Keratinocyte (primary cell): Measurements from ENCODE around the gene CLEC3B. TPM values are rescaled to one million over a fixed set of nuclear protein-coding genes. Genes with fewer than 3 reads are reported as not detected.
"Not testable (repeated sequence)": the region's sequence is repeated elsewhere in the genome, so short reads cannot be mapped to it uniquely, and the experiment has no call there.

Experiments used
- DNase-seq: peaks from one replicate; pipeline ENCODE4 v3.0.0-alpha.2; 2011; ENCODE audit warnings: low read depth, missing footprints, low spot score
- FAIRE-seq: peaks from 2 replicates; lab custom pipeline; 2011; peaks lifted over from hg19 to GRCh38; lab: Jason Lieb, UNC
- H2AFZ ChIP-seq: 2 replicates; pipeline ENCODE4 v1.6.0; 2012; ENCODE audit warnings: low read length, control low read depth, inconsistent platforms; ENCODE audit not compliant: control insufficient read depth
- H3K27ac ChIP-seq: 2 replicates; pipeline ENCODE4 v1.5.1; 2011; ENCODE audit warnings: low read length; ENCODE audit not compliant: control insufficient read depth, insufficient read depth
- H3K27me3 ChIP-seq: 3 replicates; pipeline ENCODE4 v1.6.0; 2011; ENCODE audit warnings: low read length; ENCODE audit not compliant: control insufficient read depth, insufficient read depth; ENCODE audit errors: extremely low read depth
- H3K36me3 ChIP-seq, 2 experiments: 2 replicates in 1 of 2; 3 replicates in 1 of 2; pipeline ENCODE4 v1.5.1; 2011; ENCODE audit warnings: low read length in 2 of 2, mild to moderate bottlenecking in 1 of 2; ENCODE audit not compliant: control insufficient read depth in 2 of 2, insufficient read depth in 2 of 2; ENCODE audit errors: extremely low read depth in 1 of 2
- H3K4me1 ChIP-seq: 3 replicates; pipeline ENCODE4 v1.5.1; 2011; ENCODE audit warnings: low read length; ENCODE audit not compliant: control insufficient read depth, insufficient read depth; ENCODE audit errors: extremely low read depth
- H3K4me2 ChIP-seq: 3 replicates; pipeline ENCODE4 v1.6.0; 2011; ENCODE audit warnings: low read depth, low read length; ENCODE audit not compliant: control insufficient read depth, insufficient read depth; ENCODE audit errors: extremely low read depth
- H3K4me3 ChIP-seq, 3 experiments: fragments of 200-600 bp in 1 of 3; sonication (generic) in 1 of 3; 2 replicates in 2 of 3; 3 replicates in 1 of 3; pipeline ENCODE4 v1.5.1; 2011 to 2016; ENCODE audit warnings: low read length in 3 of 3, mild to moderate bottlenecking in 3 of 3, control low read depth in 2 of 3, inconsistent platforms in 1 of 3, low read depth in 1 of 3, mixed read lengths in 1 of 3, mixed run types in 1 of 3, moderate library complexity in 1 of 3; ENCODE audit not compliant: control insufficient read depth in 2 of 3, insufficient read depth in 2 of 3; ENCODE audit errors: extremely low read depth in 1 of 3
- H3K79me2 ChIP-seq: 2 replicates; pipeline ENCODE4 v1.6.0; 2012; ENCODE audit warnings: low read length; ENCODE audit not compliant: control insufficient read depth, insufficient read depth
- H3K9ac ChIP-seq: 3 replicates; pipeline ENCODE4 v1.6.0; 2011; ENCODE audit warnings: low read length; ENCODE audit not compliant: control insufficient read depth, insufficient read depth; ENCODE audit errors: extremely low read depth
- H3K9me1 ChIP-seq: 3 replicates; pipeline ENCODE4 v1.6.0; 2011; ENCODE audit warnings: low read length; ENCODE audit not compliant: control insufficient read depth, insufficient read depth; ENCODE audit errors: extremely low read depth
- H3K9me3 ChIP-seq: 2 replicates; pipeline ENCODE4 v1.5.1; 2012; ENCODE audit warnings: low read depth, low read length; ENCODE audit not compliant: control insufficient read depth
- H4K20me1 ChIP-seq: 3 replicates; pipeline ENCODE4 v1.6.0; 2011; ENCODE audit warnings: low read length; ENCODE audit not compliant: control insufficient read depth, insufficient read depth; ENCODE audit errors: extremely low read depth
- EZH2 ChIP-seq: IDR thresholded peaks from one replicate; pipeline ENCODE4 v1.6.1; 2012; ENCODE audit warnings: inconsistent platforms, mild to moderate bottlenecking, low read length, moderate library complexity
- dilution Hi-C: fragments of 300-500 bp; cut with MboI; formaldehyde crosslinking; loops from one replicate; pipeline ENCODE4 v1.7.0; 2020; ENCODE audit warnings: low sequenced_read_pairs; ENCODE audit not compliant: extremely low pct_ligation_motif_present
- polyA plus RNA-seq, 5 experiments: library from polyadenylated mRNA; depleted of rRNA in 3 of 5; stranded (reverse) in 3 of 5; stranded (forward) in 1 of 5; unstranded in 1 of 5; fragments of >200 nt; gene quantifications; 1 replicate in 1 of 5; 2 replicates in 3 of 5; 3 replicates in 1 of 5; pipeline versions ENCODE4 v1.2.1 to v1.2.3, GENCODE V29; 2011 to 2012; ENCODE audit warnings: missing spikeins in 2 of 5, low read depth in 1 of 5, low replicate concordance in 1 of 5
- TF ChIP-seq, protein P1 (sequence below), 3 experiments: IDR thresholded peaks in 1 of 3; conservative IDR thresholded peaks in 1 of 3; optimal IDR thresholded peaks in 1 of 3; 2 replicates in 2 of 3; 3 replicates in 1 of 3; pipeline versions ENCODE3 to v1.5.1; 2011; ENCODE audit warnings: low read length in 3 of 3, mild to moderate bottlenecking in 3 of 3, moderate library complexity in 2 of 3, control low read depth in 1 of 3, inconsistent platforms in 1 of 3; ENCODE audit not compliant: insufficient read depth in 2 of 3; ENCODE audit errors: extremely low read depth in 1 of 3

CLEC3B gene
- polyA plus RNA-seq, 1 donor (not counting 4 experiments of a cell fraction or from before 2014, with no cell fraction given) = not detected

DNA sequence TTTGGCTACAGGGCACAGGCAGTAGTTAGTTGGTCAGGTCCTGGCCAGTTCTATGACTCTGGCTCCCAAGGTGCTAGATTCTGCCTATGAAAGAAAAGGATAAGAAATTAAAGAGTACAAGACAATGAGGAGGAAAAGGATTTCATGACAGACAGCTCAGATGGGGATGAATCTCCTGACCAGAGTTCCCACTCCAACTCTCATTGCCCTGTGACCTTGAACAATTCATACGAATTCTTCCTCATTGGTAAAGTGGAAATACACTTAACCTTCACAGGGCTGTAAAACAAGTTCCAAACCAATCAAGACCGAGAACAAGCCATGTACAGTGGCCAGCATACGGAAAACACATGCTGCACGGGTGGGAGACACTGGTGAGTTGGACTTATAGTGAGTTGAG lies 23.7 kb downstream of the CLEC3B start:
- TF ChIP-seq, protein P1, sequence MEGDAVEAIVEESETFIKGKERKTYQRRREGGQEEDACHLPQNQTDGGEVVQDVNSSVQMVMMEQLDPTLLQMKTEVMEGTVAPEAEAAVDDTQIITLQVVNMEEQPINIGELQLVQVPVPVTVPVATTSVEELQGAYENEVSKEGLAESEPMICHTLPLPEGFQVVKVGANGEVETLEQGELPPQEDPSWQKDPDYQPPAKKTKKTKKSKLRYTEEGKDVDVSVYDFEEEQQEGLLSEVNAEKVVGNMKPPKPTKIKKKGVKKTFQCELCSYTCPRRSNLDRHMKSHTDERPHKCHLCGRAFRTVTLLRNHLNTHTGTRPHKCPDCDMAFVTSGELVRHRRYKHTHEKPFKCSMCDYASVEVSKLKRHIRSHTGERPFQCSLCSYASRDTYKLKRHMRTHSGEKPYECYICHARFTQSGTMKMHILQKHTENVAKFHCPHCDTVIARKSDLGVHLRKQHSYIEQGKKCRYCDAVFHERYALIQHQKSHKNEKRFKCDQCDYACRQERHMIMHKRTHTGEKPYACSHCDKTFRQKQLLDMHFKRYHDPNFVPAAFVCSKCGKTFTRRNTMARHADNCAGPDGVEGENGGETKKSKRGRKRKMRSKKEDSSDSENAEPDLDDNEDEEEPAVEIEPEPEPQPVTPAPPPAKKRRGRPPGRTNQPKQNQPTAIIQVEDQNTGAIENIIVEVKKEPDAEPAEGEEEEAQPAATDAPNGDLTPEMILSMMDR (optimal IDR thresholded peaks at IDR 0.05 in 1 of 3, IDR thresholded peaks at IDR 0.05 in 1 of 3, conservative IDR thresholded peaks at IDR 0.05 in 1 of 3; ENCODE audit: extremely low read depth in 1 of 3, insufficient read depth in 2 of 3, low read length in 3 of 3) = no peak
- no peak for TF ChIP-seq EZH2
- H4K20me1 ChIP-seq = no peaks in the 10 kb centered on the region
- H3K27me3 ChIP-seq = no peaks in the 10 kb centered on the region
- no peaks in the 10 kb centered on the region for H3K79me2 ChIP-seq
- dilution Hi-C loops = no loop called here
- FAIRE-seq = no peak
- H3K9ac ChIP-seq = no peak overlapping the region
- no peaks in the 10 kb centered on the region for H3K9me1 ChIP-seq
- peaks cover 19% of the 10 kb centered on the region for H3K4me1 ChIP-seq
- H2AFZ ChIP-seq = no peak overlapping the region
- H3K4me3 ChIP-seq = no peak overlapping the region
- DNase-seq = no peak
- H3K4me2 ChIP-seq = no peak overlapping the region
- no peaks in the 10 kb centered on the region for H3K9me3 ChIP-seq
- H3K27ac ChIP-seq = no peak overlapping the region
- no peaks in the 10 kb centered on the region for H3K36me3 ChIP-seq

DNA sequence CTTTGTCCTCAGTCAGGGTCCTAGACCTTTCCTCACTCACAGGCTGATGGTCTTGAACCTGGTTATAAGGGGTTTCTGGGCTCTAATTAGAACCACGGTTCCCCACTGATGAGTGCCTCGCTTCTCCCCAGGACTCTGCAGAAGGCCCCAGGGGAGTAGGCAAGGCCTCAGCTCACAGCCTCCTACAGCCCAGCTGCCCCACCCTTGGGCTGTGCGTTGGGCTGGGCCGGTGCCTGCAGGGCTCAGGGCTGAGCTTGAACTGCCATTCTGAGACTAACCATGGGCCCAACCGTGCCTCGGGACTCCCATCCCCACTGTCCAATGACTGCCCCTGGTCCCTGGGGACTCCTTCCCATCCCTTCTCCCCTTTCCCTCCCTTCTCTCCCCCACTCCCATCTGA lies 25.6 kb downstream of the CLEC3B start:
- Histone ChIP-seq H3K4me1 (peaks cover 34% of the 10 kb centered on the region), H3K36me3 (no peaks in the 10 kb centered on the region), H3K4me2 (no peak overlapping the region), H3K9me3 (no peaks in the 10 kb centered on the region), H3K9me1 (peaks cover 2% of the 10 kb centered on the region), H4K20me1 (no peaks in the 10 kb centered on the region), H3K9ac (no peak overlapping the region), H3K4me3 (no peak overlapping the region), H3K27me3 (no peaks in the 10 kb centered on the region), H3K27ac (no peak overlapping the region), H2AFZ (no peak overlapping the region), H3K79me2 (no peaks in the 10 kb centered on the region)
- dilution Hi-C loops = no loop called here
- FAIRE-seq (no peak), DNase-seq (no peak)
- TF ChIP-seq EZH2 = no peak
- TF ChIP-seq, protein P1 (optimal IDR thresholded peaks at IDR 0.05 in 1 of 3, IDR thresholded peaks at IDR 0.05 in 1 of 3, conservative IDR thresholded peaks at IDR 0.05 in 1 of 3; ENCODE audit: extremely low read depth in 1 of 3, insufficient read depth in 2 of 3, low read length in 3 of 3) = no peak

DNA sequence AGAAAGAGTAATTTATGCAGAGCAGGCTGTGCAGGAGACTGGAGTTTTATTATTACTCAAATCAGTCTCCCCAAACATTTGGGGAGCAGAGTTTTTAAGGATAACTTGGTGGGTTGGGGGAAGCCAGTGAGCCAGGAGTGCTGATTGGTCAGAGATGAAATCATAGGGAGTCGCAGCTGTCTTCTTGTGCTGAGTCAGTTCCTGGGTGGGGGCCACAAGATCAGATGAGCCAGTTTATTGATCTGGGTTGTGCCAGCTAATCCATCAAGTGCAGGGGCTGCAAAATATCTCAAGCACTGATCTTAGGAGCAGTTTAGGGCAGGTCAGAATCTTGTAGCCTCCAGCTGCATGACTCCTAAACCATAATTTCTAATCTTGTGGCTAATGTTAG lies 27.7 kb downstream of the CLEC3B start:
- DNase-seq, dilution Hi-C loops: not testable (repeated sequence)

More for the DNA sequence above, 27.7 kb downstream of the CLEC3B start:
- not testable (repeated sequence) for H3K79me2 ChIP-seq, H3K4me2 ChIP-seq, H2AFZ ChIP-seq, H3K9me3 ChIP-seq, H3K9ac ChIP-seq, H3K4me3 ChIP-seq, FAIRE-seq, H3K36me3 ChIP-seq, H3K27ac ChIP-seq, H3K27me3 ChIP-seq, H4K20me1 ChIP-seq, H3K9me1 ChIP-seq
- peaks cover 34% of the 10 kb centered on the region for H3K4me1 ChIP-seq
